Effector memory CD4-positive, alpha-beta T cell (primary cell): ENCODE data around the gene CENPW.

Experiments used
- DNase-seq, 3 donors: peaks; one replicate each; pipeline ENCODE4 v3.0.0-alpha.2; 2020
- H3K27ac ChIP-seq: 2 replicates; pipeline ENCODE4 v1.7.0; 2013; ENCODE audit warnings: mild to moderate bottlenecking, low read length, moderate library complexity; ENCODE audit not compliant: insufficient read depth, poor library complexity, severe bottlenecking
- H3K27me3 ChIP-seq: replicated peaks from 2 replicates; pipeline ENCODE4 v1.7.0; 2013; ENCODE audit warnings: mild to moderate bottlenecking, low read length; ENCODE audit not compliant: insufficient read depth, control insufficient read depth, poor library complexity, severe bottlenecking
- H3K36me3 ChIP-seq: 2 replicates; pipeline ENCODE4 v1.7.0; 2013; ENCODE audit warnings: mild to moderate bottlenecking, low read length, moderate library complexity; ENCODE audit not compliant: control insufficient read depth, insufficient read depth
- H3K4me1 ChIP-seq: 2 replicates; pipeline ENCODE4 v1.7.0; 2013; ENCODE audit warnings: low read length, mild to moderate bottlenecking; ENCODE audit not compliant: control insufficient read depth, insufficient read depth, poor library complexity, severe bottlenecking
- H3K4me3 ChIP-seq: 2 replicates; pipeline ENCODE4 v1.7.0; 2013; ENCODE audit warnings: low read length, low read depth, mild to moderate bottlenecking; ENCODE audit not compliant: insufficient read depth, poor library complexity, severe bottlenecking
- H3K9me3 ChIP-seq: 2 replicates; pipeline ENCODE4 v1.7.0; 2013; ENCODE audit warnings: mild to moderate bottlenecking, low read length, moderate library complexity; ENCODE audit not compliant: control insufficient read depth
- total RNA-seq, 3 donors: gene quantifications; one replicate each; lab custom pipeline; 2026; lab: John Stamatoyannopoulos, UW

The CENPW gene
- total RNA-seq: 0.17 to 0.39 (median 0.35) reads per million in 3 donors

DNA sequence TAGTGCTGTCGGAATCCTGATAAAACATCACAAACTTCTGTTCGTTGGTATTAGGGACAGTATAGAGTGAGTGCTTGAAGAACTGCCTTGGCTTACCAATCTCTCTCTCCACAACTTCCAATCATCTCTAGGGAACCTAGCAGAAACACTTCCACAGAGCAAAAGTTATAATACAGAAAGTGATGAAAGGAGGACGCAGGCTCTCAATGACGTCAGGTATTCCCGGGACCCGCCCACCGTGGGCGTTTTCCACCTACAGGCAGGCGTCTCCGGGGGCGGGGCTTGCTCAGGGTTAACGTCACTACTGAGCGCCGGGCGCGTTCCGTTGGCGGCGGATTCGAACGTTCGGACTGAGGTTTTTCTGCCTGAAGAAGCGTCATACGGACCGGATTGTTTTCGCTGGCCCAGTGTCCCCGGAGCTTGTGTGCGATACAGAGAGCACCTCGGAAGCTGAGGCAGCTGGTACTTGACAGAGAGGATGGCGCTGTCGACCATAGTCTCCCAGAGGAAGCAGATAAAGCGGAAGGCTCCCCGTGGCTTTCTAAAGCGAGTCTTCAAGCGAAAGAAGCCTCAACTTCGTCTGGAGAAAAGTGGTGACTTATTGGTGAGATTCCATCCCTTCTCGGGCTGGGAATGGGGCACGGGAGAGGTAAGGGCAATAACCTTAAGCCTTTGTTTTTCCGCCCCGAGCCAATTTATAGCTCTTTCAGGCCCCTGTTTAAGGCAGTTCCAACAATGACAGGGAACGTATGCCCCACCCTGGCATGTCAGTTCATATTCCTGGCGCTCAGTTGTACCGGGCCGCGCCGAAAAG, at the start of gene CENPW:
CENPW (plus strand) TSS at position 320 of the 814 bp plus-strand sequence; CDS start at position 479, 159 bp downstream.
- Histone ChIP-seq H3K4me1 (peaks cover 9% of the 10 kb centered on the region), H3K27me3 (no peaks in the 10 kb centered on the region), H3K9me3 (no peaks in the 10 kb centered on the region), H3K27ac (no peak within 1 kb of the TSS), H3K36me3 (no peaks in the 10 kb centered on the region), H3K4me3 (peak within 1 kb of the TSS; percentile 80)
- DNase-seq: peak; percentile 65 to 71 (median 67)

DNA sequence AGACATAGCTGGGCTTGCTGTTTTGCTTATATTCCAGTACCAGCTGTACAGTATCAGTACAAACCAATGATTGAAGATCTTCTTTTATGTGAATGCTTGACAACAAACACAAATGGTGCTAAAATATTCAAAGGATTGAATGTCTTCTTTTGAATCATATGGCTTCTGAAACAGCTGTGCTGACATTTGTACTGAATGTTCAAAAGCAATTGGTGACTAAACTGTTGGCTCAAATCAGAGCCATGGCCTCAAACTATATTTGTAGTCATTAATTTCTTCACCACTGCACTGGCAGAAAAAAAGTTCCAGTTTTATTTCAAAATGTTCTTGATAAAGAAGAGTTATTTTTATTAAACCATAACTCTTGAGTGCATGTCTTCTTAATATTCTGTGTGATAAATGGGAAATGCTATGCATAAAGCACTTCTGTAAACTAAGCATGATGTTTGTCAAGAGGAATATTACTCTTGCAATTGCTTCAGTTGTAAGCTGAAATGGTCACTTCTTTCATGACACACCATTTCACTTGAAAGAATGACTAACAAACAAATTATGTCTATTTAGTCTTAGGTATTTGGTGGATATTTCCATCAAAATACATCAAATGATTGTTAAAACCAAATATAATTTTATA, 45.9 kb upstream of the CENPW start:
- Histone ChIP-seq H3K4me3 (no peak overlapping the region), H3K27me3 (no peaks in the 10 kb centered on the region), H3K27ac (no peak overlapping the region), H3K9me3 (no peaks in the 10 kb centered on the region), H3K36me3 (no peaks in the 10 kb centered on the region), H3K4me1 (no peaks in the 10 kb centered on the region)
- no peak for DNase-seq

DNA sequence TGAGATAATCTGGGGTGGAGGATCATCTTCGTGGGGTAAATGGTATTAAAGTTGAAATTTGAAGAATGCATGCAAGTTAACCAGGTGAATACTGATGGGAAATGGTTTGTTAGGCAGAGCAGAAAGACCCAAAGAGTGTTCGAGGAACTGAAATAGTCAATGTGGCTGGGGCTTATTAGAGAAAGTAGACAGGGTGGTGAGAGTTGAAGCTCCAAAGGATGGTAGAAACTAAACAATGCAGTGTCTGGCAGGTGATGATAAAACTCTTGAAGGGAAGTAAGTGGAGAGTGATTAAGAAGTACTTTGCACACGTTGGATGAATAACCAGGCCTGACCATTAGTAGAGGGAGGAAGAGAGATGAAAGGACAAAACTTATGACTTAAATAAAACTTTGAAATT, 39.8 kb upstream of the CENPW start:
- Histone ChIP-seq H3K36me3 (no peaks in the 10 kb centered on the region), H3K27ac (no peak overlapping the region), H3K4me3 (no peak overlapping the region), H3K9me3 (no peaks in the 10 kb centered on the region), H3K27me3 (no peaks in the 10 kb centered on the region), H3K4me1 (no peaks in the 10 kb centered on the region)
- DNase-seq: no peak

DNA sequence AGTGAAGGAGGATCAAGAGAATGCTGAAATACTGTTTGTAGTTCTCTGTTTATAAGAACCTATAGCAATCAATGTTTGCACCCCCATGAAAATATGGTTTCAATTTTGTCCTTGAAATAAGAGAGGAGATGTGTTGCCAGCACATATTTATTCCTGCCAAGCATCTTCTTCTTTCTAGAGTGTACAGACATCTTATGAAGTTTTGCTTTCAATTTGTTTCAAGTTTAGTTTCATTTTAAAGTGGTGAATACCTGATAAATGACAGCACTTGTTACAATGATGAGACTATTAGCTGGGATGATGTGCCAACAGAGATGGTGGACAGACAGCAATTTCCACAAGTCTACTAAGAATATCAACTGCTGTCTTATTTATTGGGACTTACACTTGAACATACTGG, 39.2 kb upstream of the CENPW start:
- no peak for DNase-seq

DNA sequence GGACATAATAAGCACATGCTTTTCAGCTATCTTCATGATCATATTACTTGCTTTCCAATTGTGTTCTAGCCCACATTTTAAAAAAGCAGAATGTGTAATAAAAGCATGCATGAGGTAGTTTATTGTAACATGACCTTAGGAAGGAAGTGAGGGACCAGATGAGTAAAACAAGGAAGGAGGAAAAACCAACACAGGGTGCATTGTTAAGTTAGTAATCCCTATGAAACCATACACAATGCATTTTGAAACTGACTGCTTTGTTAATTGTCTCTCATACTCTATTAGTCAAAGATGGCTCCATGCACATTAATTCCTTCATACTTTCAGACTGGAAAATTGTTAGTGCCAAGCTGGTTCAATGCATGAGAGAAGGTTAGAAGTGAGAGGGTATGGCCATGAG, 37.7 kb upstream of the CENPW start:
- no peaks in the 10 kb centered on the region for H3K4me1 ChIP-seq
- H3K36me3 ChIP-seq: no peaks in the 10 kb centered on the region
- H3K27ac ChIP-seq: no peak overlapping the region
- no peak overlapping the region for H3K4me3 ChIP-seq
- H3K27me3 ChIP-seq: no peaks in the 10 kb centered on the region
- no peaks in the 10 kb centered on the region for H3K9me3 ChIP-seq
- DNase-seq: no peak

More for the DNA sequence above, 39.2 kb upstream of the CENPW start:
- no peaks in the 10 kb centered on the region for H3K27me3 ChIP-seq
- H3K27ac ChIP-seq: no peak overlapping the region
- H3K36me3 ChIP-seq: no peaks in the 10 kb centered on the region
- no peaks in the 10 kb centered on the region for H3K4me1 ChIP-seq
- no peaks in the 10 kb centered on the region for H3K9me3 ChIP-seq
- no peak overlapping the region for H3K4me3 ChIP-seq

DNA sequence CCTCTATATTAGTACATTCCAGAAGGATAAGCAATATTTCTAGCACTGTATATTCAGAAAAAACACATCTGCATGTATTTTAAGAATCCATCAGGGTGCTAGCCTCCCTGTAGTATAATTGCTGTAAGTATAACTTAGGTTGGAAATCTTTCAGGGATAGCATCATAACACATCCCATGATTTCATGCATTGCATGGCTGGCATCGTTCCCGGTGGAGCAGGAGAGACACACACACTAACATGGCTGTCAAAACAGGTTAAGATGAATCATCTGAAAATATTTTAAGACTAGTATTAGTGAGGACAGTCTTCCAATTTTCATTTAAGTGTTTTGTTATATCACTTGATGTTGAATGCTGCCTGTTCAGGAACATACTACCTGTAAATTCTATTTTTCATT, 32.1 kb upstream of the CENPW start:
- no peaks in the 10 kb centered on the region for H3K4me1 ChIP-seq
- no peak for DNase-seq
- H3K4me3 ChIP-seq: no peak overlapping the region
- H3K27ac ChIP-seq: no peak overlapping the region
- no peaks in the 10 kb centered on the region for H3K27me3 ChIP-seq
- no peaks in the 10 kb centered on the region for H3K36me3 ChIP-seq
- no peaks in the 10 kb centered on the region for H3K9me3 ChIP-seq

DNA sequence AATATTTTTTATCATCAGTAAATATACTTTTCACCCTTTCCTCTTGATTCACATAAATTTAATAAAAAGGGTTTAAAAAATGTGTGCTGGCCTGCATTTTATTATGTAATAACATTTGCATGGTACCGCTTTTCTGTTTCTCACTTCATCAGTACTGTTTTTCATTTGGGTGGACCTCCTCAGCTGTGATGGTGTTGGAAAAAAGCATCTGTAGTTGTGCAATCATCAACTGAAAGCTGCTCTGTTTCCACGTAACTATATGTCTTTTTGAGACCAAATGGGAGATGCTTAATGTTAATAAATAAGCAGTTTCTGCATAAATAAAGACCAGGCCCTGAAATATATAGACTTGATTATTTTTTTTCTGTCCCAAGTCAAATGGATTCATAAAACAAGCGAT, 31.6 kb upstream of the CENPW start:
- DNase-seq: no peak
- Histone ChIP-seq H3K27me3 (no peaks in the 10 kb centered on the region), H3K36me3 (no peaks in the 10 kb centered on the region), H3K4me3 (no peak overlapping the region), H3K27ac (no peak overlapping the region), H3K9me3 (no peaks in the 10 kb centered on the region), H3K4me1 (no peaks in the 10 kb centered on the region)

DNA sequence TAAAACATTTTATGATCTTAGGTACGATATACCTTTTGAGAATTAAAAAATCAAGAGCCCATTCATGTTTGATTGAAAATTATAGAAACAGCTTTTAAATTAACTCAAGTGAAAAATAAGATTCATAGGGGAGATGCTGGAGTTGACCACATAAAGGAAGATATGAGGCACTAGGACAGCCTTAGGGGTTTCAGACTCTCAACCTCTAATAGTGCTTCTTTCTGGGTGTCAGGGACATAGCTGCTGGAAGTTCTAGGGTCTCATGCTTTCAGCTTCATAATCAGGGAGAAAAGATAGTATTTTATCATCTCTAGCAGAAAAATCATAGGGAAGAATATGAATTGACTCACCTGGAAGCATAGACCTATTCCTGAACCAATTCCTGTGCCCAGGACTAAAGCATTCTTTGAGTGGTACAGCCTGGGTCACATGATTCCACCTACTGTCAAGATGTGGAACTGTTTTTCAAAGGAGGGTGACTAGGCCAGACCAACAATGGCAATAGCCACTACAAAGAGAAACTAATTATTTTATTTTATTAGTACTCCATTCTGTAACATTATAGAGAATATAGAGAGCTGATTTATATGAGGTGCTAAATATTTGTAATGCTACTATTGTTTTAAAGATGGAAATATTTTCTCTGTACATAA, 27.8 kb upstream of the CENPW start:
- H3K36me3 ChIP-seq: no peaks in the 10 kb centered on the region
- DNase-seq: no peak

DNA sequence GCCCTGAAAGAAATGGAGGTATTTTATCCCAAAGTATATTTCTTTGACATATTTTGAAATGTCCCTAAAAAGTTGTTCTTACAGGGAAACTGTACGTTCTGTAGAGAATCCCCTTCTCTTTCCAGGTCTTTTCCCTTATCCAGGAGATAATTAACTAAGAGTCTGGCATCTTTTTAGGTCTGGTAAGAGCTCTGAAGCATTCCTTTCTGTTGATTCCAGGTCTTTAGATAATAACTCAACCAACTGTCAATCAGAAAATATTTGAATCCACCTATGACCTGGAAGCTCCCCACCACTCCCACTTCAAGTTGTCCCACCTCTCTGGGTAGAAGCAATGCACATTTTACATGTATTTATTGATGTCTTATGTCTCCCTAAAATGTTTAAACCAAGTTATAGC, 26.0 kb upstream of the CENPW start:
- DNase-seq: no peak
- Histone ChIP-seq H3K4me1 (no peaks in the 10 kb centered on the region), H3K9me3 (no peaks in the 10 kb centered on the region), H3K27ac (no peak overlapping the region), H3K27me3 (no peaks in the 10 kb centered on the region), H3K36me3 (no peaks in the 10 kb centered on the region), H3K4me3 (no peak overlapping the region)

More for the DNA sequence above, 27.8 kb upstream of the CENPW start:
- H3K27me3 ChIP-seq: no peaks in the 10 kb centered on the region
- no peaks in the 10 kb centered on the region for H3K9me3 ChIP-seq
- no peak overlapping the region for H3K27ac ChIP-seq
- H3K4me1 ChIP-seq: no peaks in the 10 kb centered on the region
- H3K4me3 ChIP-seq: no peak overlapping the region

DNA sequence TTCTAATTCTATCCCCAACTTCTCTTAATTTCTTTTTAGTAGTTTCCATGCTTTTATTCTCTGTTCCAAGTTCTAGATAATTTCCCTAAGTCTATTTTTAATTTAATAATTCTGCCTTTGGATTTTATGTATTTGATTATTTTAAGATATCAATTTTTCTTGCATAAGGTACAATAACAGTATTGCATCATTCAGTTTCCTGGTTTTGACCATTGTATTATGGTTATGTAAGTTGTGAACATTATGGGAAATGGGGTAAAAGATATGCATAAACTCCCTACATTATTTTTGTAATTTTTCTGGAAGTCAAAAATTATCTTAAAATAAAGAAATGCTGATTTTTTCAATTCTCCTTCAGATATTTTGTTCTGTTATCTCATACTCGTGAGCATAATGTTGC, 21.1 kb upstream of the CENPW start:
- no peaks in the 10 kb centered on the region for H3K4me1 ChIP-seq
- H3K36me3 ChIP-seq: no peaks in the 10 kb centered on the region
- H3K27me3 ChIP-seq: no peaks in the 10 kb centered on the region
- H3K27ac ChIP-seq: no peak overlapping the region
- DNase-seq: no peak
- no peak overlapping the region for H3K4me3 ChIP-seq
- H3K9me3 ChIP-seq: no peaks in the 10 kb centered on the region
